GM12878 (cell line): ENCODE data around the gene FHIP2A. TPM values are rescaled to one million over a fixed set of nuclear protein-coding genes. Genes with fewer than 3 reads are reported as not detected.

ENCODE experiments used
- ATAC-seq: fragments of 200-7000 bp; cut with Tn5 transposase; 3 replicates; pipeline ENCODE4 v1.9.1; 2020; ENCODE audit warnings: mild to moderate bottlenecking, moderate library complexity
- BruUV-seq: library from RNA; stranded (reverse); fragments of 400-500 nt; replicated peaks from 2 replicates; lab custom pipeline; 2021; lab: Mats Ljungman, UMichigan
- CTCF ChIA-PET: fragments of 300-600 bp; sonication (Branson Sonifier 250); formaldehyde crosslinking; extraction: SDS; loops from one replicate; lab custom pipeline; 2021; ENCODE audit warnings: inconsistent platforms; lab: Yijun Ruan, JAX
- POLR2A ChIA-PET: fragments of 350-600 bp; formaldehyde crosslinking; extraction: SDS; loops from one replicate; lab custom pipeline; 2021; ENCODE audit warnings: inconsistent platforms; lab: Charles Lee
- RAD21 ChIA-PET: fragments of 300-600 bp; sonication (Branson Sonifier 250); formaldehyde crosslinking; loops from one replicate; lab custom pipeline; 2023; ENCODE audit warnings: antibody characterized with exemption; ENCODE audit not compliant: unreplicated experiment; lab: Charles Lee
- SMC1A ChIA-PET: fragments of 300-600 bp; sonication (Branson Sonifier 250); formaldehyde crosslinking; loops from one replicate; lab custom pipeline; 2023; ENCODE audit not compliant: unreplicated experiment, uncharacterized antibody; lab: Charles Lee
- DNase-seq: peaks from one replicate; pipeline ENCODE4 v3.0.0-alpha.2; 2011; ENCODE audit warnings: low read depth, low spot score
- FAIRE-seq: peaks from 3 replicates; lab custom pipeline; 2011; peaks lifted over from hg19 to GRCh38; lab: Jason Lieb, UNC
- H2AFZ ChIP-seq: 2 replicates; pipeline ENCODE4 v1.6.0; 2011; ENCODE audit warnings: low read depth, low read length, control low read depth; ENCODE audit not compliant: control insufficient read depth
- H3K27ac ChIP-seq: 2 replicates; pipeline ENCODE4 v1.5.1; 2011; ENCODE audit warnings: control low read depth; ENCODE audit not compliant: control insufficient read depth, insufficient read depth
- H3K27me3 ChIP-seq, 2 experiments: replicated peaks in 1 of 2; 2 replicates each; pipeline versions ENCODE4 v1.6.0 to v1.6.1; 2011; ENCODE audit warnings: low read length in 1 of 2; ENCODE audit not compliant: control insufficient read depth in 2 of 2, insufficient read depth in 2 of 2
- H3K36me3 ChIP-seq, 2 experiments: 2 replicates each; pipeline ENCODE4 v1.5.1; 2011; ENCODE audit warnings: low read length in 1 of 2; ENCODE audit not compliant: control insufficient read depth in 2 of 2, insufficient read depth in 2 of 2
- H3K4me1 ChIP-seq: 2 replicates; pipeline ENCODE4 v1.6.1; 2011; ENCODE audit warnings: mild to moderate bottlenecking, low read length, moderate library complexity, mixed read lengths; ENCODE audit not compliant: control insufficient read depth, insufficient read depth
- H3K4me2 ChIP-seq: 2 replicates; pipeline ENCODE4 v1.6.0; 2011; ENCODE audit warnings: control low read depth; ENCODE audit not compliant: control insufficient read depth, insufficient read depth
- H3K4me3 ChIP-seq: fragments of 200-600 bp; sonication (generic); 2 replicates; pipeline ENCODE4 v1.5.1; 2016
- H3K79me2 ChIP-seq: 2 replicates; pipeline ENCODE4 v1.6.0; 2011; ENCODE audit warnings: low read length; ENCODE audit not compliant: control insufficient read depth, insufficient read depth
- H3K9ac ChIP-seq: 2 replicates; pipeline ENCODE4 v1.8.0; 2011; ENCODE audit warnings: low read length, control low read depth, mixed read lengths; ENCODE audit not compliant: control insufficient read depth, insufficient read depth
- H3K9me3 ChIP-seq: replicated peaks from 3 replicates; pipeline ENCODE4 v1.5.1; 2011; ENCODE audit warnings: mild to moderate bottlenecking, low read length; ENCODE audit not compliant: control insufficient read depth, insufficient read depth
- H4K20me1 ChIP-seq: 2 replicates; pipeline ENCODE4 v1.6.0; 2011; ENCODE audit not compliant: control insufficient read depth, insufficient read depth
- ATF7 ChIP-seq: fragments of 450-650 bp; IDR thresholded peaks from 2 replicates; pipeline ENCODE4 v1.6.1; 2016; ENCODE audit warnings: low read depth, mild to moderate bottlenecking
- E2F8 ChIP-seq: fragments of 450-650 bp; IDR thresholded peaks from 2 replicates; pipeline ENCODE4 v1.6.1; 2018; ENCODE audit warnings: mild to moderate bottlenecking, low read depth, moderate library complexity; ENCODE audit not compliant: partially characterized antibody
- FOXK2 ChIP-seq: fragments of 450-650 bp; IDR thresholded peaks from 2 replicates; pipeline ENCODE4 v1.6.1; 2017; ENCODE audit warnings: mild to moderate bottlenecking, moderate library complexity
- GABPA ChIP-seq: IDR thresholded peaks from 2 replicates; pipeline ENCODE4 v1.6.1; 2014; ENCODE audit warnings: antibody characterized with exemption, low read depth, mild to moderate bottlenecking, inconsistent platforms
- JUNB ChIP-seq: IDR thresholded peaks from 2 replicates; pipeline ENCODE4 v1.6.1; 2016; ENCODE audit warnings: antibody characterized with exemption, mild to moderate bottlenecking
- MYB ChIP-seq: fragments of 150-350 bp; IDR thresholded peaks from 2 replicates; pipeline ENCODE4 v1.6.1; 2014; ENCODE audit warnings: mild to moderate bottlenecking, low read depth, low read length, borderline replicate concordance
- POLR2AphosphoS5 ChIP-seq: IDR thresholded peaks from 2 replicates; pipeline ENCODE4 v1.6.1; 2011; ENCODE audit warnings: mild to moderate bottlenecking, low read length, inconsistent platforms
- SMAD5 ChIP-seq: IDR thresholded peaks from 2 replicates; pipeline ENCODE4 v1.6.1; 2016; ENCODE audit warnings: antibody characterized with exemption, low read depth
- ZBTB4 ChIP-seq: fragments of 450-650 bp; formaldehyde crosslinking; IDR thresholded peaks from 2 replicates; pipeline ENCODE4 v1.4.0; 2022; ENCODE audit warnings: mild to moderate bottlenecking, moderate library complexity
- WGBS: methylation state at CpG from one replicate; pipeline ENCODE4 v1.1.6; 2016; ENCODE audit warnings: low lambda C conversion rate; ENCODE audit not compliant: insufficient replicate concordance, insufficient coverage; ENCODE audit errors: missing lambda C conversion rate; 5-methylcytosine and 5-hydroxymethylcytosine counted together
- in situ Hi-C: fragments of 300-500 bp; cut with MboI; formaldehyde crosslinking; loops from 9 replicates; pipeline ENCODE4 v1.14.3; 2018; ENCODE audit warnings: mixed read lengths
- intact Hi-C: fragments of 100-400 bp; cut with micrococcal nuclease; formaldehyde crosslinking; loops from one replicate; pipeline ENCODE4 v1.14.2; 2022; ENCODE audit not compliant: unreplicated experiment
- polyA plus RNA-seq, 11 experiments: library from polyadenylated mRNA; depleted of rRNA in 4 of 11; unstranded in 6 of 11; stranded (reverse) in 5 of 11; fragments of >200 nt; fragmentation: Nextera tagmentation in 4 of 11; fragmentation: Illumina TruSeq in 1 of 11; extraction: Ambion mirVana in 4 of 11; extraction: Trizol in 1 of 11; gene quantifications; 1 replicate in 1 of 11; 2 replicates in 10 of 11; pipeline versions ENCODE4 v1.2.1 to v1.2.3, GENCODE V29; 2011 to 2016; ENCODE audit warnings: inconsistent platforms in 2 of 11, missing spikeins in 2 of 11, low read depth in 1 of 11
- total RNA-seq, 4 experiments: library from RNA; depleted of rRNA in 3 of 4; stranded (reverse); fragments of >200 nt in 3 of 4; fragmentation: Illumina TruSeq in 1 of 4; extraction: Trizol in 1 of 4; gene quantifications; 2 replicates each; pipeline versions ENCODE4 v1.2.1 to v1.2.3, GENCODE V29; 2013 to 2021

Gene FHIP2A
- total and polyA plus RNA-seq, 10 of the 15 experiments (the other 5 are each of a cell fraction or from before 2014, with no cell fraction given), result 6.8 to 30.4 (median 17.0) TPM

- TF ChIP-seq ZBTB4 (0 out of 2 replicates have a peak, but pooled peaks have one; percentile 74), JUNB (0 out of 2 replicates have a peak, but pooled peaks have one; percentile 0)
Measured at GRCh38 chr10:114829160-114829909, 7.8 kb downstream of the FHIP2A start (continued).

GRCh38 chr10:114831186-114831867 lies 9.7 kb downstream of the FHIP2A start:
- Histone ChIP-seq H3K4me3 (no peak overlapping the region; the same call in 1 of the 2 replicates), H3K27ac (no peak overlapping the region), H3K4me2 (peak overlapping the region; percentile 11; the same call in 1 of the 2 replicates), H3K27me3 (no peaks in the 10 kb centered on the region), H3K9me3 (no peaks in the 10 kb centered on the region; the same call in 1 of the 3 replicates), H3K79me2 (peaks cover 54% of the 10 kb centered on the region), H2AFZ (no peak overlapping the region), H3K9ac (no peak overlapping the region), H3K4me1 (peaks cover 30% of the 10 kb centered on the region), H3K36me3 (peaks cover 0 to 17% of the 10 kb centered on the region in 2 experiments; a peak in 2 of 4 replicates), H4K20me1 (no peaks in the 10 kb centered on the region)
- ATAC-seq (no peak), DNase-seq (no peak), FAIRE-seq (no peak)
- BruUV-seq, result no TSS peak
- intact Hi-C loops, result no loop called here
- WGBS, result 84% methylated on average over 6 of the region's 6 CpGs
- ChIA-PET RAD21 (interaction anchor here (1.1 to 1.3 kb wide), 2 partner anchors 10 to 46 kb away, joined by 3 to 4 read pairs; partner anchors contain the start of gene FHIP2A), SMC1A (interaction anchor here (0.9 to 1.6 kb wide), 6 partner anchors 10 to 307 kb away, joined by 3 to 4 read pairs (median 4); partner anchors contain the start of genes FHIP2A and TRUB1), CTCF (interaction anchor here (0.6 to 4.1 kb wide), 6 partner anchors 10 to 685 kb away, joined by 3 to 27 read pairs (median 4); partner anchors contain the start of gene FHIP2A), POLR2A (interaction anchor here (1.0 kb wide), 1 partner anchor 9 kb away, joined by 4 read pairs; no protein-coding TSS in a partner anchor)
- TF ChIP-seq E2F8 (no peak), GABPA (no peak), SMAD5 (no peak), POLR2AphosphoS5 (no peak), MYB (no peak), FOXK2 (no peak), ATF7 (no peak)
- in situ Hi-C loops, result no loop called here
